ENCODE results near the gene HNF4A. TPM values are rescaled to one million over a fixed set of nuclear protein-coding genes. Genes with fewer than 3 reads are reported as not detected.

The HNF4A gene
- total RNA-seq, 1 donor, result under 0.01 TPM

- no peak for DNase-seq (ENCODE audit: low read depth in 2 of 3, low spot score in 2 of 3)
These were observed 34.8 kb downstream of the HNF4A start for GRCh38 chr20:44390280-44390679.

- no peak for DNase-seq (ENCODE audit: low read depth in 2 of 3, low spot score in 2 of 3)
These were observed 36.7 kb downstream of the HNF4A start for GRCh38 chr20:44392088-44392775.

GRCh38 chr20:44392776-44393607 lies 37.5 kb downstream of the HNF4A start:
- no peak for DNase-seq (ENCODE audit: low read depth in 2 of 3, low spot score in 2 of 3)

- no peak for DNase-seq (ENCODE audit: low read depth in 2 of 3, low spot score in 2 of 3)
These were observed 38.3 kb downstream of the HNF4A start for GRCh38 chr20:44393608-44394451.

GRCh38 chr20:44394452-44394701 lies 38.9 kb downstream of the HNF4A start:
- DNase-seq (ENCODE audit: low read depth in 2 of 3, low spot score in 2 of 3), result no peak

- DNase-seq (ENCODE audit: low read depth in 2 of 3, low spot score in 2 of 3), result peak in 2 of 3 donors; percentile 14 to 22
These were observed 39.4 kb downstream of the HNF4A start for GRCh38 chr20:44394702-44395460.

GRCh38 chr20:44395461-44396340 lies 40.2 kb downstream of the HNF4A start:
- DNase-seq (ENCODE audit: low read depth in 2 of 3, low spot score in 2 of 3), result no peak

- DNase-seq (ENCODE audit: low read depth in 2 of 3, low spot score in 2 of 3), result no peak
These were observed 41.1 kb downstream of the HNF4A start for GRCh38 chr20:44396369-44397130.

GRCh38 chr20:44398335-44398734 lies 42.8 kb downstream of the HNF4A start:
- DNase-seq (ENCODE audit: low read depth in 2 of 3, low spot score in 2 of 3), result no peak

GRCh38 chr20:44399446-44399845 lies 43.9 kb downstream of the HNF4A start:
- no peak for DNase-seq (ENCODE audit: low read depth in 2 of 3, low spot score in 2 of 3)

GRCh38 chr20:44400671-44400969 lies 45.1 kb downstream of the HNF4A start:
- no peak for DNase-seq (ENCODE audit: low read depth in 2 of 3, low spot score in 2 of 3)

- no peak for DNase-seq (ENCODE audit: low read depth in 2 of 3, low spot score in 2 of 3)
These were observed 45.7 kb downstream of the HNF4A start for GRCh38 chr20:44400970-44401769.

GRCh38 chr20:44401770-44402390 lies 46.4 kb downstream of the HNF4A start:
- no peak for DNase-seq (ENCODE audit: low read depth in 2 of 3, low spot score in 2 of 3)

- DNase-seq (ENCODE audit: low read depth in 2 of 3, low spot score in 2 of 3), result no peak
These were observed 47.1 kb downstream of the HNF4A start for GRCh38 chr20:44402391-44403193.

- DNase-seq (ENCODE audit: low read depth in 2 of 3, low spot score in 2 of 3), result no peak
These were observed 48.0 kb downstream of the HNF4A start for GRCh38 chr20:44403194-44404112.

All from hematopoietic multipotent progenitor cell (in vitro differentiated cells).